ENCODE data around the gene ADCK2.

- TF ChIP-seq POLR2A (IDR thresholded peaks at IDR 0.05; ENCODE audit: low read length) (no peak), GATA1 (IDR thresholded peaks at IDR 0.05; ENCODE audit: low read depth, low read length) (no peak)
These were observed 35.3 kb upstream of the ADCK2 start for GRCh38 chr7:140637400-140637799.

All from erythroblast (primary cell).